Ascending aorta (tissue), 2 donors: Measurements from ENCODE around the gene BOD1L1. TPM values are rescaled to one million over a fixed set of nuclear protein-coding genes. Genes with fewer than 3 reads are reported as not detected.

ENCODE experiments used
- DNase-seq, 2 donors: peaks; one replicate each; pipeline ENCODE4 v3.0.0-alpha.2; 2019; ENCODE audit warnings: low spot score in 2 of 2
- H3K27ac ChIP-seq, 2 donors: fragments of 200-600 bp; sonication (generic); one replicate each; pipeline ENCODE4 v1.5.1; 2016 to 2017; ENCODE audit warnings: mild to moderate bottlenecking in 1 of 2
- H3K27me3 ChIP-seq: fragments of 200-600 bp; sonication (generic); one replicate; pipeline ENCODE4 v1.5.1; 2017
- H3K36me3 ChIP-seq, 2 donors: fragments of 200-600 bp; sonication (generic); one replicate each; pipeline ENCODE4 v1.5.1; 2016
- H3K4me1 ChIP-seq, 2 donors: fragments of 200-600 bp; sonication (generic); one replicate each; pipeline ENCODE4 v1.5.1; 2016 to 2017; ENCODE audit warnings: mild to moderate bottlenecking in 1 of 2
- H3K4me3 ChIP-seq, 2 donors: fragments of 200-600 bp; sonication (generic); one replicate each; pipeline ENCODE4 v1.5.1; 2016 to 2017; ENCODE audit warnings: mild to moderate bottlenecking in 1 of 2
- H3K9me3 ChIP-seq, 2 donors: fragments of 200-600 bp; sonication (generic); one replicate each; pipeline ENCODE4 v1.5.1; 2016
- intact Hi-C: fragments of 100-400 bp; cut with DNase I; formaldehyde crosslinking; loops from one replicate; pipeline ENCODE4 v1.15.1; 2023
- total RNA-seq: library from RNA; depleted of rRNA; stranded (reverse); fragments of >200 nt; gene quantifications from one replicate; pipeline ENCODE4 v1.1.0, GENCODE V29; 2016
- TF ChIP-seq, protein P1 (sequence below), 3 experiments: fragments of 200-600 bp in 2 of 3; fragments of 450-650 bp in 1 of 3; sonication (generic) in 2 of 3; IDR thresholded peaks; one replicate each; pipeline ENCODE4 v1.5.1; 2016 to 2019; ENCODE audit warnings: antibody characterized with exemption in 3 of 3, mild to moderate bottlenecking in 1 of 3, moderate library complexity in 1 of 3

Gene BOD1L1
- total RNA-seq, 1 donor from 2014 or later: 8.4 TPM

- Histone ChIP-seq H3K4me1 (peaks cover 0 to 3% of the 10 kb centered on the region in 2 donors), H3K27me3 (peaks cover 30% of the 10 kb centered on the region), H3K27ac (no peak overlapping the region), H3K9me3 (peaks cover 6 to 14% of the 10 kb centered on the region in 2 donors), H3K4me3 (no peak overlapping the region), H3K36me3 (no peaks in the 10 kb centered on the region)
- intact Hi-C loops: no loop called here
- no peak for DNase-seq
- TF ChIP-seq, protein P1, sequence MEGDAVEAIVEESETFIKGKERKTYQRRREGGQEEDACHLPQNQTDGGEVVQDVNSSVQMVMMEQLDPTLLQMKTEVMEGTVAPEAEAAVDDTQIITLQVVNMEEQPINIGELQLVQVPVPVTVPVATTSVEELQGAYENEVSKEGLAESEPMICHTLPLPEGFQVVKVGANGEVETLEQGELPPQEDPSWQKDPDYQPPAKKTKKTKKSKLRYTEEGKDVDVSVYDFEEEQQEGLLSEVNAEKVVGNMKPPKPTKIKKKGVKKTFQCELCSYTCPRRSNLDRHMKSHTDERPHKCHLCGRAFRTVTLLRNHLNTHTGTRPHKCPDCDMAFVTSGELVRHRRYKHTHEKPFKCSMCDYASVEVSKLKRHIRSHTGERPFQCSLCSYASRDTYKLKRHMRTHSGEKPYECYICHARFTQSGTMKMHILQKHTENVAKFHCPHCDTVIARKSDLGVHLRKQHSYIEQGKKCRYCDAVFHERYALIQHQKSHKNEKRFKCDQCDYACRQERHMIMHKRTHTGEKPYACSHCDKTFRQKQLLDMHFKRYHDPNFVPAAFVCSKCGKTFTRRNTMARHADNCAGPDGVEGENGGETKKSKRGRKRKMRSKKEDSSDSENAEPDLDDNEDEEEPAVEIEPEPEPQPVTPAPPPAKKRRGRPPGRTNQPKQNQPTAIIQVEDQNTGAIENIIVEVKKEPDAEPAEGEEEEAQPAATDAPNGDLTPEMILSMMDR (IDR thresholded peaks at IDR 0.05): no peak
These were observed 101.8 kb downstream of the BOD1L1 start for GRCh38 chr4:13525606-13526281.

DNA sequence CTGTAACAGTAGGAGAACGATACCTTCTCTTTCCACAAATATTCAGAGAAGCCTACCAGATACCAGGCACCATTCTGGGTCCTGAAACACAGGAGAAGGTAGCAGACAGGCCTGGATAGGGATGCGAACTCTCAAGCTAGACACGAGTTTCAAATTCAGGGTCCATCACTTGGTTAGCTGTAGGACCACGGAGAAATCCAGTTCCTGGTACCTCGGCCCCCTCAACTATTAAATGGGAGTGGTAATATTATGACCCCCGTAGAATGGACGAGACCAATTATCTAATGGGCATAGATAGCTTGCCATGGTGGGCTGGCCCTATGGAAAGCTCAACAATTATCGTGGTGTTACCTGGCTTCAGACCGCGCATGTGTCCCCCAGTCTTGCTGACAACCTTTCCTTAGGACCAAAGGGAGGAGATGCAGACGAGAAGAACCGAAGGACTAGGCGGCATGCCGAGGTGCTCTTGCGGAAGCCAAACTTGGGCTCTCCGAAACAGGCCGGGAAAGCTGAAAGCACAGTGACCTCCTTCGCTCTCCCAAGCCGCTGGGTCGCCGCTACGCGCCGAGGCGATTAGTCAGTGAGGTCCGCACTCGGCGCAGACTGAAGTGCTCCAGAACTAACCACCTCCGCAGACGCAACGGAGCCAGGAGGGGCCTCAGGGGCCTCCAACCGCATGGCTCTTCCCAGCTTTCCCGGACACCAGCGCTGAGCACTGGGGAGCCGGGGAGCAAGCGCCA lies 102.9 kb downstream of the BOD1L1 start:
- H3K4me3 ChIP-seq: no peak overlapping the region
- H3K36me3 ChIP-seq: no peaks in the 10 kb centered on the region
- peaks cover 6 to 14% of the 10 kb centered on the region in 2 donors for H3K9me3 ChIP-seq
- intact Hi-C loops: no loop called here
- TF ChIP-seq, protein P1 (IDR thresholded peaks at IDR 0.05): no peak
- no peak for DNase-seq
- H3K27me3 ChIP-seq: peaks cover 23% of the 10 kb centered on the region
- no peak overlapping the region for H3K27ac ChIP-seq
- peaks cover 0 to 3% of the 10 kb centered on the region in 2 donors for H3K4me1 ChIP-seq

GRCh38 chr4:13523591-13524503 lies 103.7 kb downstream of the BOD1L1 start:
- intact Hi-C loops: no loop called here
- TF ChIP-seq, protein P1 (IDR thresholded peaks at IDR 0.05): no peak
- no peak for DNase-seq
- Histone ChIP-seq H3K4me1 (peaks cover 0 to 3% of the 10 kb centered on the region in 2 donors), H3K36me3 (no peaks in the 10 kb centered on the region), H3K27ac (no peak overlapping the region), H3K4me3 (no peak overlapping the region), H3K9me3 (peaks cover 6 to 14% of the 10 kb centered on the region in 2 donors), H3K27me3 (peaks cover 20% of the 10 kb centered on the region)

GRCh38 chr4:13523105-13523477 lies 104.4 kb downstream of the BOD1L1 start:
- Histone ChIP-seq H3K36me3 (no peaks in the 10 kb centered on the region), H3K27ac (no peak overlapping the region), H3K27me3 (peaks cover 12% of the 10 kb centered on the region), H3K9me3 (peaks cover 6 to 14% of the 10 kb centered on the region in 2 donors), H3K4me1 (no peaks in the 10 kb centered on the region), H3K4me3 (peak overlapping the region in 1 of 2 donors; percentile 19)
- no peak for DNase-seq
- TF ChIP-seq, protein P1 (IDR thresholded peaks at IDR 0.05): no peak
- intact Hi-C loops: no loop called here

DNA sequence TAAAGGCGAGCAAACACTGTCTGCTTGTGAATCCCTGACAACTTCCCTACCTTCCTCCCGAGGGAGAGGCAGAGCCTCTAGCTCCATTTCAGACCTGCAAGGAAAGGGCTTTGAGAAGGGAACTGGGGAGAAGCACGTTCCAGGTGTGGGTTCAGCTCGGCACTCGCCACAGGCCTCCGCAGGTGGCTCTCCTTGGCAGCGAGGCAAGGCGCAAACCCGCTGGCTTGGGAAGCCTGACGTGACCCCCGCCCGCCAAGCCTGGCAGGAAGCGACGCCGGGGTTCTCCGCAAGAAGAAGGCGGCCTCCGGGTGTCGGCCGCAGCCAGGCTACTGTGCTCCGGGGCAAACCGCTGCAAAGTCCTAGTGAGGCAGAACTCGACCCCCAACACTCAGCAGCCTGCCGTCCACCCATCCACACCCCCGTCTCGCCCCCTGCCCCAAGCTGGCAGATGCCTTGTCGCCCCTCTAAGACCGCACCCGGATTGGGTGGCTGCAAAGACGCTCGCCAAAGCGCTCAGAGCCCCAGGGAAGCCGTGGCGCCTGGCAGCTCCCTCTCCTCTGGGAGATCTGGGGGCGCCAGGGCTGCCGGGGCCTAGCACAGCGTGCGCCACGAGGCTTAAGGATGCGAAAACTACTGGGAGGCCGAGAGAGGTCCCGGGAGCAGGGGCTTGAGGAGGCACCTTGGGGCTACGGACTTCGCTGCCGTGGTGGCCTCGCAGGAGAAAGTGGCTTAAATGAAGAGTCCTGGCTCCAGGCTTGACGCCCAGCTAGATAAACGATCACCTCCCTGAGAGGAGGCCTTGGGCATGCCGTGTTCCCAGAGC lies 105.0 kb downstream of the BOD1L1 start:
- no peak for DNase-seq
- Histone ChIP-seq H3K4me1 (no peaks in the 10 kb centered on the region), H3K27ac (no peak overlapping the region), H3K4me3 (peak overlapping the region in 1 of 2 donors; percentile 19), H3K9me3 (peaks cover 6 to 14% of the 10 kb centered on the region in 2 donors), H3K36me3 (no peaks in the 10 kb centered on the region), H3K27me3 (peaks cover 7% of the 10 kb centered on the region)
- TF ChIP-seq, protein P1 (IDR thresholded peaks at IDR 0.05): no peak
- intact Hi-C loops: no loop called here
